HCT116 (cell line): ENCODE results near the gene CREG2. TPM values are rescaled to one million over a fixed set of nuclear protein-coding genes. Genes with fewer than 3 reads are reported as not detected.

Experiments used
- ATAC-seq: fragments of 200-7000 bp; cut with Tn5 transposase; 2 replicates; pipeline ENCODE4 v1.9.1; 2020; ENCODE audit warnings: mild to moderate bottlenecking, moderate library complexity
- BruUV-seq: library from RNA; stranded (reverse); fragments of 400-500 nt; replicated peaks from 2 replicates; lab custom pipeline; 2021; lab: Mats Ljungman, UMichigan
- CTCF ChIA-PET: fragments of 300-600 bp; sonication (Branson Sonifier 250); formaldehyde crosslinking; loops from one replicate; lab custom pipeline; 2021; ENCODE audit warnings: antibody characterized with exemption; lab: Charles Lee
- POLR2A ChIA-PET: fragments of 300-600, 350-600 bp; sonication (Branson Sonifier 250); formaldehyde crosslinking; loops from one replicate; lab custom pipeline; 2021; ENCODE audit warnings: antibody characterized with exemption; lab: Charles Lee
- RAD21 ChIA-PET, 2 experiments: fragments of 300-600 bp; sonication (Branson Sonifier 250); formaldehyde crosslinking; loops; one replicate each; lab custom pipeline; 2023; ENCODE audit warnings: low total read pairs in 2 of 2; ENCODE audit not compliant: uncharacterized antibody in 2 of 2, unreplicated experiment in 2 of 2, low non-redundant PET in 1 of 2; lab: Charles Lee
- DNase-seq: peaks from one replicate; pipeline ENCODE4 v3.0.0-alpha.2; 2010; ENCODE audit warnings: low read depth, low spot score
- H2AFZ ChIP-seq: fragments of 200-600 bp; shearing (Covaris generic), sonication (generic); 2 replicates; pipeline ENCODE4 v1.6.1; 2017; ENCODE audit warnings: low read depth, mixed run types, mixed read lengths, antibody characterized with exemption, low read length; ENCODE audit not compliant: poor library complexity, severe bottlenecking
- H3K27ac ChIP-seq: 2 replicates; pipeline ENCODE4 v1.5.1; 2012; ENCODE audit warnings: low read depth, low read length
- H3K27me3 ChIP-seq: fragments of 200-600 bp; sonication (generic); 2 replicates; pipeline ENCODE4 v1.6.1; 2016; ENCODE audit warnings: mixed run types, low read length, mixed read lengths; ENCODE audit not compliant: insufficient read depth
- H3K36me3 ChIP-seq, 2 experiments: fragments of 200-500 bp in 1 of 2; fragments of 200-600 bp in 1 of 2; sonication (Bioruptor generic) in 1 of 2; sonication (generic) in 1 of 2; 2 replicates each; pipeline versions ENCODE4 v1.5.1 to v1.6.1; 2014 to 2016; ENCODE audit warnings: low read length in 2 of 2, inconsistent platforms in 1 of 2, mixed read lengths in 1 of 2, mixed run types in 1 of 2; ENCODE audit not compliant: insufficient read depth in 2 of 2, control insufficient read depth in 1 of 2
- H3K4me1 ChIP-seq, 2 experiments: fragments of 200-600 bp in 1 of 2; sonication (generic) in 1 of 2; 2 replicates each; pipeline versions ENCODE4 v1.5.1 to v1.6.1; 2012 to 2017; ENCODE audit warnings: low read length in 2 of 2, inconsistent platforms in 1 of 2, mild to moderate bottlenecking in 1 of 2, mixed read lengths in 1 of 2, mixed run types in 1 of 2, moderate library complexity in 1 of 2; ENCODE audit not compliant: insufficient read depth in 2 of 2, control insufficient read depth in 1 of 2
- H3K4me2 ChIP-seq: fragments of 200-600 bp; sonication (generic); 2 replicates; pipeline ENCODE4 v1.6.1; 2017; ENCODE audit warnings: mixed run types, low read length, mixed read lengths
- H3K4me3 ChIP-seq, 2 experiments: fragments of 200-600 bp in 1 of 2; sonication (generic) in 1 of 2; replicated peaks in 1 of 2; 2 replicates each; pipeline ENCODE4 v1.5.1; 2011 to 2016; ENCODE audit warnings: low read length in 2 of 2, control low read depth in 1 of 2, low read depth in 1 of 2, mild to moderate bottlenecking in 1 of 2, mixed read lengths in 1 of 2, mixed run types in 1 of 2
- H3K79me2 ChIP-seq: fragments of 200-600 bp; sonication (generic); 2 replicates; pipeline ENCODE4 v1.6.1; 2017; ENCODE audit warnings: mild to moderate bottlenecking, mixed run types, low read length, moderate library complexity, mixed read lengths; ENCODE audit not compliant: insufficient read depth
- H3K9ac ChIP-seq: fragments of 200-600 bp; sonication (generic); 2 replicates; pipeline ENCODE4 v1.6.1; 2016; ENCODE audit warnings: low read length, mixed read lengths
- H3K9me2 ChIP-seq: fragments of 200-600 bp; sonication (generic), shearing (Covaris generic); 2 replicates; pipeline ENCODE4 v1.6.1; 2017; ENCODE audit warnings: mixed run types, mild to moderate bottlenecking, moderate library complexity; ENCODE audit not compliant: insufficient read depth
- H3K9me3 ChIP-seq, 2 experiments: fragments of 200-500 bp in 1 of 2; fragments of 200-600 bp in 1 of 2; sonication (Bioruptor generic) in 1 of 2; sonication (generic) in 1 of 2; 2 replicates each; pipeline ENCODE4 v1.6.1; 2014 to 2017; ENCODE audit warnings: low read length in 2 of 2, mixed read lengths in 2 of 2, inconsistent platforms in 1 of 2, low read depth in 1 of 2, mild to moderate bottlenecking in 1 of 2, mixed run types in 1 of 2, moderate library complexity in 1 of 2; ENCODE audit not compliant: control insufficient read depth in 1 of 2, insufficient read depth in 1 of 2
- H4K20me1 ChIP-seq: fragments of 200-600 bp; sonication (generic), shearing (Covaris generic); 2 replicates; pipeline ENCODE4 v1.6.1; 2017; ENCODE audit warnings: mixed run types, mild to moderate bottlenecking, moderate library complexity; ENCODE audit not compliant: insufficient read depth
- ATF3 ChIP-seq: IDR thresholded peaks from 2 replicates; pipeline ENCODE4 v1.6.1; 2012
- CEBPB ChIP-seq: IDR thresholded peaks from 2 replicates; pipeline ENCODE4 v1.6.1; 2012; ENCODE audit warnings: low read depth
- CTCF ChIP-seq, 3 experiments: fragments of 200-600 bp in 1 of 3; sonication (generic) in 1 of 3; IDR thresholded peaks in 2 of 3; conservative IDR thresholded peaks in 1 of 3; 2 replicates each; pipeline ENCODE4 v1.5.1; 2012 to 2017; ENCODE audit warnings: low read depth in 2 of 3, low read length in 2 of 3, antibody characterized with exemption in 1 of 3, borderline replicate concordance in 1 of 3, control low read depth in 1 of 3, mild to moderate bottlenecking in 1 of 3, mixed read lengths in 1 of 3, mixed run types in 1 of 3, moderate library complexity in 1 of 3; ENCODE audit not compliant: insufficient read depth in 1 of 3
- ELF1 ChIP-seq: IDR thresholded peaks from 2 replicates; pipeline ENCODE4 v1.6.1; 2012; ENCODE audit warnings: low read depth, borderline replicate concordance
- EZH2phosphoT487 ChIP-seq: fragments of 200-600 bp; IDR thresholded peaks from 2 replicates; pipeline ENCODE4 v1.6.1; 2018; ENCODE audit warnings: antibody characterized with exemption, borderline replicate concordance
- intact Hi-C: fragments of 100-400 bp; cut with micrococcal nuclease; formaldehyde crosslinking; loops from 2 replicates; pipeline ENCODE4 v1.10.0; 2022
- total RNA-seq: library from RNA; stranded (reverse); gene quantifications from one replicate; pipeline ENCODE4 v1.2.1, GENCODE V29; 2021; ENCODE audit not compliant: unreplicated experiment
- TF ChIP-seq, protein P1 (sequence below): IDR thresholded peaks from 2 replicates; pipeline ENCODE4 v1.6.1; 2012

Gene CREG2
- total RNA-seq, 1 experiment from 2014 or later, result 0.12 TPM

DNA sequence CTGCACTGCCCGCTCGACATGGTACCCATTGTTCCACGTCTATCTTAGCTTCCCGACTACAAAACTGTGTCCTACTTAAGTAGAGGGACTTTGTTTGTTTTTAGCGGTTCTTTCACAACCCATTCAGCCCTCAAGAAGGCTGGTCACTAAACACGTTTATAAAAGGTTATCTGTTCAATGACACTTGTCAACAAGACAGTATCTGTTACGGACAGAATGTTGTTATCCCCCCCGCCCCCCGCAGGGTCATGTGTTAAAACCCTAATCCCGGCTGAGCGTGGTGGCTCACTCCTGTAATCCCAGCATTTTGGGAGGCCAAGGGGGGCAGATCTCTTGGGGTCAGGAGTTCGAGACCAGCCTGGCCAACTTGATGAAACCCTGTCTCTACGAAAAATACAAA, 40.4 kb upstream of the CREG2 start:
- Histone ChIP-seq H3K79me2 (no peaks in the 10 kb centered on the region), H3K9me3 (no peaks in the 10 kb centered on the region), H2AFZ (no peak overlapping the region), H3K27me3 (no peaks in the 10 kb centered on the region), H3K4me2 (no peak overlapping the region), H3K27ac (no peak overlapping the region), H3K4me3 (no peak overlapping the region), H4K20me1 (no peaks in the 10 kb centered on the region), H3K4me1 (no peaks in the 10 kb centered on the region), H3K9ac (no peak overlapping the region), H3K9me2 (no peaks in the 10 kb centered on the region), H3K36me3 (no peaks in the 10 kb centered on the region)
- intact Hi-C loops, result loop anchor here (10.0 kb wide), 1 partner anchor 737 kb away; no protein-coding TSS in a partner anchor
- no peak for ATAC-seq
- no TSS peak for BruUV-seq
- no peak for TF ChIP-seq CTCF (IDR thresholded peaks at IDR 0.05 in 2 of 3, conservative IDR thresholded peaks at IDR 0.05 in 1 of 3; ENCODE audit: borderline replicate concordance in 1 of 3, insufficient read depth in 1 of 3, low read depth in 2 of 3, low read length in 2 of 3)
- no peak for TF ChIP-seq ELF1
- CTCF ChIA-PET, result no interaction called here
- no peak for DNase-seq
- RAD21 ChIA-PET, result no interaction called here
- POLR2A ChIA-PET, result no interaction called here

DNA sequence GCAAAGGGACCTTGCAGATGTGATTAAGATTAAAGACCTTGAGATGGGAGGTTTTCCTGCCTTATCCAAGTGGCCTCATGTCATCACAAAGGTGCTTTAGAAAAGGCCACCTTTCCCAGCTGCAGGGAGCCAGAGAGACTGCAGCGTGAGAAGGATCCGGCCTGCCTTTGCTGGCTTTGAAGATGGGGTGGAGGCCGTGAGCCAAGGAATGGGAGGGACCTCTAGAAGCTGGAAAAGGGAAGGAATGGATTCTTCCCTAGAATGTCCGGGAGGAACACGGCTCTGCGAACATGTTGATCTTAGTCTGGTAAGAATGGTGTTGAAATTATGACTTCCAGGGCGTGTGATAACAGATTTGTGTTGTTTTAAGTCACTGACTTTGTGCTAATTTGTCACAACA, 39.9 kb upstream of the CREG2 start:
- TF ChIP-seq, protein P1, sequence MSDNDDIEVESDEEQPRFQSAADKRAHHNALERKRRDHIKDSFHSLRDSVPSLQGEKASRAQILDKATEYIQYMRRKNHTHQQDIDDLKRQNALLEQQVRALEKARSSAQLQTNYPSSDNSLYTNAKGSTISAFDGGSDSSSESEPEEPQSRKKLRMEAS, result no peak
- TF ChIP-seq CEBPB (no peak), ATF3 (no peak), EZH2phosphoT487 (no peak)
- no TSS peak for BruUV-seq
- CTCF ChIA-PET, result no interaction called here

More for the DNA sequence above, 39.9 kb upstream of the CREG2 start:
- ATAC-seq, result no peak
- Histone ChIP-seq H3K4me1 (no peaks in the 10 kb centered on the region), H3K27me3 (no peaks in the 10 kb centered on the region), H3K9me2 (no peaks in the 10 kb centered on the region), H3K4me3 (no peak overlapping the region), H2AFZ (no peak overlapping the region), H3K9ac (no peak overlapping the region), H3K4me2 (no peak overlapping the region), H3K36me3 (no peaks in the 10 kb centered on the region), H3K27ac (no peak overlapping the region), H4K20me1 (no peaks in the 10 kb centered on the region), H3K79me2 (no peaks in the 10 kb centered on the region), H3K9me3 (no peaks in the 10 kb centered on the region)
- intact Hi-C loops, result loop anchor here (10.0 kb wide), 1 partner anchor 738 kb away; no protein-coding TSS in a partner anchor
- POLR2A ChIA-PET, result no interaction called here
- RAD21 ChIA-PET, result no interaction called here
- DNase-seq, result no peak
